ENCODE data around the gene SLC25A11. TPM values are rescaled to one million over a fixed set of nuclear protein-coding genes. Genes with fewer than 3 reads are reported as not detected.
"Not testable (repeated sequence)": the region's sequence is repeated elsewhere in the genome, so short reads cannot be mapped to it uniquely, and the experiment has no call there.

The SLC25A11 gene
- total RNA-seq, 1 experiment from 2014 or later, result 54.5 TPM

DNA sequence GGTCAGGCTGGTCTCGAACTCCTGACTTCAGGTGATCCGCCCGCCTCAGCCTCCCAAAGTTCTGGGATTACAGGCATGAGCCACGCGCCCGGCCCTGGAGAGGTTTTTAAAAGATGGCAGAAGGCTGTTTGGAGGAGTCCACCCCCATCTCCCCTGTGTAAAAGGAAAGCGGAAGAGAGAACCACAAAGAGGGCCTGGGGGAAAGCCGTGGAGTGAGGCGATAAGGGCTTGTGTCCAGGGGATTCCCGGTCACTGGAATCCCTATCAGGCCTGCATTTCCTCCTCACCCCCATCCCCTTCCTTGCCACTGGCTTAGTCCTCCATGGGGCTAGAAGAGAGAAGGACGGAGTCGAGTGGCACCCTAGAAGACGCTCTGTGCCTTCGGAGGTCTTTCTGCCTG is 7.9 kb downstream of the SLC25A11 start, which contains the start of gene GP1BA:
Gene GP1BA, plus strand, starts transcription at position 315 of the 400 bp plus-strand sequence. CDS start 328 bp downstream, outside the sequence.
- H3K27ac Mint-ChIP-seq (ENCODE audit: low read depth, unreplicated experiment), result no peak within 1 kb of the TSS
- CTCF ChIA-PET, result interaction anchor here (0.6 to 0.7 kb wide), 2 partner anchors 222 to 426 kb away, joined by 3 read pairs; partner anchors contain the start of gene ARRB2
- DNase-seq (ENCODE audit: unreplicated experiment), result no peak

GRCh38 chr17:4928881-4929280 is 11.0 kb downstream of the SLC25A11 start:
- Mint-ChIP-seq H3K4me1 (ENCODE audit: insufficient read depth, unreplicated experiment) (peaks cover 2% of the 10 kb centered on the region), H3K27ac (ENCODE audit: low read depth, unreplicated experiment) (no peak overlapping the region)

More for the DNA sequence above, 7.9 kb downstream of the SLC25A11 start, which contains the start of gene GP1BA:
- Mint-ChIP-seq H3K4me1 (ENCODE audit: insufficient read depth, unreplicated experiment) (peaks cover 11% of the 10 kb centered on the region), H3K4me3 (ENCODE audit: unreplicated experiment) (no peak within 1 kb of the TSS), H3K9me3 (ENCODE audit: unreplicated experiment) (no peaks in the 10 kb centered on the region), H3K27me3 (ENCODE audit: insufficient read depth, unreplicated experiment) (no peaks in the 10 kb centered on the region), H3K36me3 (ENCODE audit: insufficient read depth, unreplicated experiment) (peaks cover 28% of the 10 kb centered on the region)
- TF ChIP-seq CTCF (IDR thresholded peaks at IDR 0.05; ENCODE audit: unreplicated experiment), result no peak
- intact Hi-C loops (cut with micrococcal nuclease), result no loop called here
- POLR2A ChIA-PET, result no interaction called here
- BruUV-seq (replicated peaks), result no TSS peak

DNA sequence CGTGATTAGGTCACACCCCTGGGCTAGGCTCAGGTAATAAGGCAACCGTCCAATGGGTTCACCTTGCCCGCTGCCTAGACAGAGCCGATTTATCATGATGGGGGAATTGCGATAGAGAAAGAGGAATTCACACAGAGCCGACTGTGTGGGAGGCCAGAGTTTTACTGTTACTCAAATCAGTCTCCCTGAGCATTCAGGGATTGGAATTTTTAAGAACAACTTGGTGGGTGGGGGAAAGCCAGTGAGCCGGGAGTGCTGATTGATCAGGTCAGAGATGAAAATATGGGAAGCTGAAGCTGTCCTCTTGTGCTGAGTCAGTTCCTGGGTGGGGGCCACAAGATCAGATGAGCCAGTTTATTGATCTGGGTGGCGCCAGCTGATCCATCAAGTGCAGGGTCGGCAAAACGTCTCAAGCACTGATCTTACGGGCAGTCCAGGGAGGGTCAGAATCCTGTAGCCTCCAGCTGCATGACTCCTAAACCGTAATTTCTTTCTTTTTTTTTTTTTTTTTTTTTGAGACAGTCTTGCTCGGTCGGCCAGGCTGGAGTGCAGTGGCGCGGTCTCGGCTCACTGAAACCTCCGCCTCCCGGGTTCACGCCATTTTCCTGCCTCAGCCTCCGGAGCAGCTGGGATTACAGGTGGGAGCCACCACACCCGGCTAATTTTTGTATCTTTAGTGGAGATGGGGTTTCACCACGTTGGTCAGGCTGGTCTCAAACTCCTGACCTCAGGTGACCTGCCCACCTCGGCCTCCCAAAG is 13.1 kb downstream of the SLC25A11 start:
- CTCF ChIA-PET, result interaction anchor here (0.5 to 0.6 kb wide), 2 partner anchors 42 to 170 kb away, joined by 3 to 4 read pairs; no protein-coding TSS in a partner anchor
- not testable (repeated sequence) for H3K4me1 Mint-ChIP-seq (ENCODE audit: insufficient read depth, unreplicated experiment)

More at GRCh38 chr17:4928881-4929280, 11.0 kb downstream of the SLC25A11 start:
- Mint-ChIP-seq H3K27me3 (ENCODE audit: insufficient read depth, unreplicated experiment) (no peaks in the 10 kb centered on the region), H3K36me3 (ENCODE audit: insufficient read depth, unreplicated experiment) (peaks cover 20% of the 10 kb centered on the region), H3K9me3 (ENCODE audit: unreplicated experiment) (no peaks in the 10 kb centered on the region), H3K4me3 (ENCODE audit: unreplicated experiment) (no peak overlapping the region)
- no peak for DNase-seq (ENCODE audit: unreplicated experiment)
- ChIA-PET CTCF (interaction anchor here (0.6 kb wide), 1 partner anchor 9 kb away, joined by 3 read pairs; no protein-coding TSS in a partner anchor), POLR2A (interaction anchor here (0.6 to 1.5 kb wide), 4 partner anchors 8 to 85 kb away, joined by 3 to 9 read pairs (median 4); partner anchors contain the start of genes RNF167 and SLC25A11)
- BruUV-seq (replicated peaks), result no TSS peak
- intact Hi-C loops (cut with micrococcal nuclease), result no loop called here
- no peak for TF ChIP-seq CTCF (IDR thresholded peaks at IDR 0.05; ENCODE audit: unreplicated experiment)

DNA sequence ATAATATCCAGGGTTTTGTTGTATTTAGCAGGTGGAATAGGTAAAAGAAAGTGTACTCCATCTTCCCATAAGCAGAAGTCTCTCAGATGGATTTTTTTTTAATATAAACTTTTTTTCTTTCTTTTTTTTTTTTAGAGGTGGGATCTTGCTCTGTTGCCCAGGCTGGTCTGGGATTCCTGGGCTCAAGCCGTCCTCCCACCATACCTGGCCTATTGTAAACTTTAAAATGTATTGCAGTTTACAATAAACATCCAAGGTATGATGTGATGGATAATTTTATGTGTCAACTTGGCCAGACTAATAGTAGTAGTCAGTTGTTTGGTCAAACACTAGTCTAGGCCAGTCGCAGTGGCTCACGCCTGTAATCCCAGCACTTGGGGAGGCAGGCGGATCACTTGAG is 18.5 kb downstream of the SLC25A11 start:
- POLR2A ChIA-PET, result interaction anchor here (0.7 to 4.6 kb wide), 13 partner anchors 10 to 1311 kb away, joined by 3 to 51 read pairs (median 6); partner anchors contain the start of genes KIF1C, PFN1, RNF167 and SLC25A11
- Mint-ChIP-seq H3K27me3 (ENCODE audit: insufficient read depth, unreplicated experiment) (no peaks in the 10 kb centered on the region), H3K4me1 (ENCODE audit: insufficient read depth, unreplicated experiment) (peaks cover 16% of the 10 kb centered on the region), H3K4me3 (ENCODE audit: unreplicated experiment) (no peak overlapping the region), H3K9me3 (ENCODE audit: unreplicated experiment) (no peaks in the 10 kb centered on the region), H3K36me3 (ENCODE audit: insufficient read depth, unreplicated experiment) (no peaks in the 10 kb centered on the region), H3K27ac (ENCODE audit: low read depth, unreplicated experiment) (no peak overlapping the region)
- CTCF ChIA-PET, result interaction anchor here (0.6 to 5.1 kb wide), 2 partner anchors 12 to 54 kb away, joined by 3 to 29 read pairs; no protein-coding TSS in a partner anchor
- intact Hi-C loops (cut with micrococcal nuclease), result loop anchor here (2.0 kb wide), 1 partner anchor 19 kb away; the partner anchor contains the start of genes RNF167 and SLC25A11
- DNase-seq (ENCODE audit: unreplicated experiment), result no peak
- TF ChIP-seq CTCF (IDR thresholded peaks at IDR 0.05; ENCODE audit: unreplicated experiment), result no peak
- no TSS peak for BruUV-seq (replicated peaks)

More for the DNA sequence above, 13.1 kb downstream of the SLC25A11 start:
- H3K4me3 Mint-ChIP-seq (ENCODE audit: unreplicated experiment); BruUV-seq (replicated peaks); H3K27me3 Mint-ChIP-seq (ENCODE audit: insufficient read depth, unreplicated experiment); DNase-seq (ENCODE audit: unreplicated experiment); intact Hi-C loops (cut with micrococcal nuclease); H3K9me3 Mint-ChIP-seq (ENCODE audit: unreplicated experiment); H3K27ac Mint-ChIP-seq (ENCODE audit: low read depth, unreplicated experiment): not testable (repeated sequence)
- POLR2A ChIA-PET, result interaction anchor here (1.0 to 4.2 kb wide), 3 partner anchors 12 to 13 kb away, joined by 4 to 33 read pairs (median 6); partner anchors contain the start of genes RNF167 and SLC25A11
- H3K36me3 Mint-ChIP-seq (ENCODE audit: insufficient read depth, unreplicated experiment), result peaks cover 18% of the 10 kb centered on the region

Data from MCF 10A (cell line).